ENCODE measurements around the gene FGG.

DNA sequence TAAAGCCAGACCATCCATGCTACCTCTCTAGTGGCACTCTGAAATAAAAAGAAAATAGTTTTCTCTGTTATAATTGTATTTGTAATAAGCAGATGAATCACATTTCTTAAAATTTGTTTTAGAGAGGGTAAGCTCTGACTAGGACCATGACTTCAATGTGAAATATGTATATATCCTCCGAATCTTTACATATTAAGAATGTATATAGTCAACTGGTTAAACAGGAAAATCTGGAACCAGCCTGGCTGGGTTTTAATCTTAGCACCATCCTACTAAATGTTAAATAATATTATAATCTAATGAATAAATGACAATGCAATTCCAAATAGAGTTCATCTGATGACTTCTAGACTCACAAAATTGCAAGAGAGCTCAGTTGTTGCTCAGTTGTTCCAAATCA, 48.1 kb downstream of the FGG start:
- no peak for TF ChIP-seq CTCF (IDR thresholded peaks at IDR 0.05)
- no peak for TF ChIP-seq POLR2AphosphoS5 (IDR thresholded peaks at IDR 0.05)
- no peak for TF ChIP-seq EP300 (IDR thresholded peaks at IDR 0.05)
- no peak for TF ChIP-seq POLR2A (IDR thresholded peaks at IDR 0.05)
